ENCODE data around the gene SHE. TPM values are rescaled to one million over a fixed set of nuclear protein-coding genes. Genes with fewer than 3 reads are reported as not detected.
A peak's percentile ranks its signal among the peaks of the same experiment; 100 is the strongest.

SHE gene
- total and polyA plus RNA-seq, 8 donors = 1.0 to 7.3 (median 1.8) TPM

DNA sequence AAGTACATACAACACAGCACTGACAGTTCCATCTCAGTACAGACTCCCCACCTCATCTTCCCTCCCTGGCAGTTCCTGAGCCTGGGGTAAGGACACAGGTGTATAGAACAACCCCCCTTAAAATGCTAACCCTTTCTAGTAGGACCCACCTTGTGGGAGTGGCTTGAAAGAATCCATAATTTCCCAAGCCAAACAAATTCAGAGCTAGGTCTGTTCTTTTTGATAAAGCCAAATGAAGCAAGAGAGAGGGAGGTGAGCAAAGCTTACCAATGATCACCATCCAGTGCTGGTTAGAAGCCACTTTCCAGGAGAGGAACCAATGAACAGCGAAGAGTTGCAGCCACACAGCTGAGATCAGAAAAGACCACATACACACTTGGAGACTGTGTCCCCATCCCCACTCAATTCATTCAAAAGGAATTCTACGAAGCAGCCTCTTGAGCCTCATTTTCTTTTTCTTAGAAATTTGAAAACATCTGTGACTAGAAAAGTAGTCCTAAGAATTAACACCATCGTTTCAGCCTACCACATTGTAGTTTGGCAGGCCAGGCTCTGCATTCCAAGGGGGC is 47.1 kb upstream of the SHE start:
- Histone ChIP-seq H3K4me1 (peaks cover 21 to 27% (median 26%) of the 10 kb centered on the region in 3 donors), H3K9me3 (no peaks in the 10 kb centered on the region), H3K27ac (peak overlapping the region in 2 of 4 donors; percentile 62 to 66), H3K4me3 (no peak overlapping the region), H3K27me3 (no peaks in the 10 kb centered on the region), H3K36me3 (peaks cover 20 to 52% (median 42%) of the 10 kb centered on the region in 3 donors)
- DNase-seq (no peak), FAIRE-seq (no peak), ATAC-seq (no peak)
- 73 to 75% methylated on average over 3 of the region's 3 CpGs for WGBS, 2 donors
- TF ChIP-seq, protein P1, sequence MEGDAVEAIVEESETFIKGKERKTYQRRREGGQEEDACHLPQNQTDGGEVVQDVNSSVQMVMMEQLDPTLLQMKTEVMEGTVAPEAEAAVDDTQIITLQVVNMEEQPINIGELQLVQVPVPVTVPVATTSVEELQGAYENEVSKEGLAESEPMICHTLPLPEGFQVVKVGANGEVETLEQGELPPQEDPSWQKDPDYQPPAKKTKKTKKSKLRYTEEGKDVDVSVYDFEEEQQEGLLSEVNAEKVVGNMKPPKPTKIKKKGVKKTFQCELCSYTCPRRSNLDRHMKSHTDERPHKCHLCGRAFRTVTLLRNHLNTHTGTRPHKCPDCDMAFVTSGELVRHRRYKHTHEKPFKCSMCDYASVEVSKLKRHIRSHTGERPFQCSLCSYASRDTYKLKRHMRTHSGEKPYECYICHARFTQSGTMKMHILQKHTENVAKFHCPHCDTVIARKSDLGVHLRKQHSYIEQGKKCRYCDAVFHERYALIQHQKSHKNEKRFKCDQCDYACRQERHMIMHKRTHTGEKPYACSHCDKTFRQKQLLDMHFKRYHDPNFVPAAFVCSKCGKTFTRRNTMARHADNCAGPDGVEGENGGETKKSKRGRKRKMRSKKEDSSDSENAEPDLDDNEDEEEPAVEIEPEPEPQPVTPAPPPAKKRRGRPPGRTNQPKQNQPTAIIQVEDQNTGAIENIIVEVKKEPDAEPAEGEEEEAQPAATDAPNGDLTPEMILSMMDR (IDR thresholded peaks at IDR 0.05) = no peak
- intact Hi-C loops (cut with DNase I) = no loop called here

DNA sequence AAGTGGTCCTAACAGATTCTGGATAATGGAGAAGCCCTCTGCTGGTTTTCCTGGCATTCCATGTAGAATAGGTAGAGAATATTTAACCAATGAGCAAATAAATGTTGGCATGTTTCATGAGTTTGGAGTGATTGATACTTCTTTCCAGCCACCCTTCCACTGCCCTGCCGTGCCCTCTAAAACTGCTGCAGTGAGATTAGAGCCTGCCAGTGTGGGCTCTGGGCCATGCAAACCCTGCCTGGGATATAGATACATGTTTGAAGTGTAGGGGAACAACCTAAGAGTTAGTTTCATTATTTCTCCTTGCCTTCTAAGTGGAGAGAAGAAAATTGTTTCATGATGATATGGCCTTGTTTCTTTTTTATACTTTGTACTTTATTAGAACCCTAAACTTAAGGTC is 45.8 kb upstream of the SHE start:
- TF ChIP-seq, protein P1 (IDR thresholded peaks at IDR 0.05) = no peak
- WGBS, 2 donors = 7 to 14% methylated on average over 1 of the region's 1 CpG
- Histone ChIP-seq H3K36me3 (peaks cover 13 to 40% (median 35%) of the 10 kb centered on the region in 3 donors), H3K9me3 (no peaks in the 10 kb centered on the region), H3K4me3 (no peak overlapping the region), H3K27me3 (no peaks in the 10 kb centered on the region), H3K4me1 (peaks cover 21 to 27% (median 26%) of the 10 kb centered on the region in 3 donors), H3K27ac (peak overlapping the region in 3 of 4 donors; percentile 62 to 73 (median 66))
- DNase-seq = peak in 4 of 6 donors; percentile 66 to 75 (median 70)
- FAIRE-seq = no peak
- peak; percentile 90 to 94 (median 92) for ATAC-seq
- intact Hi-C loops (cut with DNase I) = no loop called here

DNA sequence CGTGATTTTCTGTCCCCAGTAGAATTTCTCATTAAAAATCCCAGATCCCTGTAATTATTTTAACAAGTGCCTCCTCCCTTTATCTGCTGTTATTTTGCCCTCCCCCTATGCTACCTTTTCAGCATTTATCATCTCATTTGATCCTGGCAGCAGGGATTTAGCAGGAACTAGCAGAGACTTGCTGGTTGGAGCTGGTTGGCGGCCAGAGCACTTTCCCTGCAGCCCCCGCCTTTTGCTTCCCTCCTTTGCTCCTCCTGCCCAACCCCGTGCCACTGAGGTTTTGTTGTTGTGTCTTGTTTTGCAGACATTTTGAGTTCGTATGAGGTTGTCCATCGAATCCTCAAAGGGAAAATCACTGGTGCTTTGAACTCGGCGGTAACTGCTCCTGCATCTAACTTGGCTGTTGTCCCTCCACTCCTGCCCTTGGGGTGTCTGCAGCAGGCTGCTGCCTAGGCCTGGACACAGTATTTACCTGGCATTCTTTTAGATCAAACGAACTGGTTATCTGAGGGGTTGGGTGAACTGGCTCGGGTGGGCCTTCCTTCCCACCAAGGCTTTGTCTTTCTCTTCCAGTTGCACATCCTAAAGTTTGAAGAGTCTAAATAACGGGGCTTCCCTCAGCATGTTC is 45.0 kb upstream of the SHE start:
- H3K27me3 ChIP-seq = no peaks in the 10 kb centered on the region
- TF ChIP-seq, protein P1 (IDR thresholded peaks at IDR 0.05) = no peak
- H3K27ac ChIP-seq = peak overlapping the region; percentile 39 to 73 (median 64)
- ATAC-seq = peak; percentile 33 to 78 (median 56)
- no peak overlapping the region for H3K4me3 ChIP-seq
- DNase-seq = no peak
- no peaks in the 10 kb centered on the region for H3K9me3 ChIP-seq
- no peak for FAIRE-seq
- 30 to 35% methylated on average over 11 of the region's 11 CpGs for WGBS, 2 donors
- H3K36me3 ChIP-seq = peaks cover 7 to 32% (median 27%) of the 10 kb centered on the region in 3 donors
- peaks cover 21 to 27% (median 26%) of the 10 kb centered on the region in 3 donors for H3K4me1 ChIP-seq
- intact Hi-C loops (cut with DNase I) = no loop called here

DNA sequence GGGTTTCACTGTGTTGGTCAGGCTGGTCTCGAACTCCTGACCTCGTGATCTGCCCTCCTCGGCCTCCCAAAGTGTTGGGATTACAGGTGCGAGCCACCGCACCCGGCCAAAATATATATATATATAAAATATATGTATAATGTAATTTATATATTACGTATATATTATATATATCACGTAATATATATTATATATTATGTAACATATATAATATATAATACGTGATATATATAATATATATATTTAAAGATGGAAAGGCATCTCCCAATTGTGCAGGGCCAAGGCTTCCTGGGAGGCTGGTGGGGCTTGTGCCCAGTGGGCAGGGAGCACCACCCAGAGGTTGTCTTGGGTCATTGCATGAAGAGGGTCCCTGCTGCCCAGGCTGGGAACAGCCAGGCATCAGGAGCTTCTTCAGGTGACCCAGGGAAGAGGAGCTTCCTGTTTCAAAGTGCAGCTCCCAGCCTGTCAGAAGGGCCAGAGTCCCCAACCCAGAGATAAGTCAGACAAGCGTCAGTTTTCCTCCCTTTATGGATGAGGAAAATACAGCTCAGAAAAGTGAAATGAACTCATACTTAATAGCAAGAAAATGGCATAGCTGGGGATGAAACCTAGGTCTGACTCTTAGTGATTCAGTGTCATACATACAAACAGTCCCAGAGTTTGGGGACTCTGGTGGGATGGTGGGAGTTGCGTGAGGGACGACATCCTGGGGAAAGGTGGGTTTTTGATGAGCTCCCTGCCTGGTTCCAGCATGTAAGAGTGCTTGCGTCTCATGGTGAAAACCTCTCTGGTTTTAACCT is 44.3 kb upstream of the SHE start:
- Histone ChIP-seq H3K4me3 (no peak overlapping the region), H3K36me3 (peaks cover 3 to 24% (median 19%) of the 10 kb centered on the region in 3 donors), H3K27me3 (no peaks in the 10 kb centered on the region), H3K9me3 (no peaks in the 10 kb centered on the region), H3K27ac (peak overlapping the region in 3 of 4 donors; percentile 62 to 73 (median 66)), H3K4me1 (peaks cover 21 to 27% (median 26%) of the 10 kb centered on the region in 3 donors)
- DNase-seq (peak in 4 of 6 donors; percentile 33 to 67 (median 59)), FAIRE-seq (no peak), ATAC-seq (peak; percentile 36 to 78 (median 67))
- intact Hi-C loops (cut with DNase I) = no loop called here
- WGBS, 2 donors = 57 to 72% methylated on average over 13 of the region's 13 CpGs
- TF ChIP-seq, protein P1 (IDR thresholded peaks at IDR 0.05) = peak; percentile 39 to 53 (median 46)
